Measurements from ENCODE around the gene ETV6.
A peak's percentile ranks its signal among the peaks of the same experiment; 100 is the strongest.

ETV6 gene

GRCh38 chr12:11651785-11652184 is 2.3 kb downstream of the ETV6 start:
- peak overlapping the region; percentile 90 for H3K4me3 ChIP-seq (ENCODE audit: low read depth, low read length)
- DNase-seq (ENCODE audit: low read depth) = no peak
- in situ Hi-C loops (cut with HindIII; ENCODE audit: low sequenced_read_pairs) = no loop called here
- TF ChIP-seq CTCF (IDR thresholded peaks at IDR 0.05; ENCODE audit: low read depth, low read length, missing control alignments) = no peak

- no peak for DNase-seq (ENCODE audit: low read depth)
- H3K4me3 ChIP-seq (ENCODE audit: low read depth, low read length) = peak overlapping the region; percentile 90
- in situ Hi-C loops (cut with HindIII; ENCODE audit: low sequenced_read_pairs) = no loop called here
- no peak for TF ChIP-seq CTCF (IDR thresholded peaks at IDR 0.05; ENCODE audit: low read depth, low read length, missing control alignments)
Observed at GRCh38 chr12:11652351-11653040, 3.0 kb downstream of the ETV6 start.

GRCh38 chr12:11653215-11653753 is 3.8 kb downstream of the ETV6 start:
- TF ChIP-seq CTCF (IDR thresholded peaks at IDR 0.05; ENCODE audit: low read depth, low read length, missing control alignments) = no peak
- DNase-seq (ENCODE audit: low read depth) = no peak
- in situ Hi-C loops (cut with HindIII; ENCODE audit: low sequenced_read_pairs) = no loop called here
- peak overlapping the region; percentile 90 for H3K4me3 ChIP-seq (ENCODE audit: low read depth, low read length)

GRCh38 chr12:11654338-11654737 is 4.9 kb downstream of the ETV6 start:
- in situ Hi-C loops (cut with HindIII; ENCODE audit: low sequenced_read_pairs) = no loop called here
- DNase-seq (ENCODE audit: low read depth) = no peak
- no peak for TF ChIP-seq CTCF (IDR thresholded peaks at IDR 0.05; ENCODE audit: low read depth, low read length, missing control alignments)
- no peak overlapping the region for H3K4me3 ChIP-seq (ENCODE audit: low read depth, low read length)

GRCh38 chr12:11654802-11655201 is 5.3 kb downstream of the ETV6 start:
- H3K4me3 ChIP-seq (ENCODE audit: low read depth, low read length) = no peak overlapping the region
- in situ Hi-C loops (cut with HindIII; ENCODE audit: low sequenced_read_pairs) = no loop called here
- DNase-seq (ENCODE audit: low read depth) = no peak

GRCh38 chr12:11655842-11656241 is 6.4 kb downstream of the ETV6 start:
- in situ Hi-C loops (cut with HindIII; ENCODE audit: low sequenced_read_pairs) = no loop called here
- no peak for TF ChIP-seq CTCF (IDR thresholded peaks at IDR 0.05; ENCODE audit: low read depth, low read length, missing control alignments)
- no peak overlapping the region for H3K4me3 ChIP-seq (ENCODE audit: low read depth, low read length)
- DNase-seq (ENCODE audit: low read depth) = no peak

More at GRCh38 chr12:11654802-11655201, 5.3 kb downstream of the ETV6 start:
- TF ChIP-seq CTCF (IDR thresholded peaks at IDR 0.05; ENCODE audit: low read depth, low read length, missing control alignments) = no peak

Data from astrocyte of the cerebellum (primary cell).